ENCODE results near the gene ZNF783.

ZNF783 gene

GRCh38 chr7:149283321-149283720, 21.3 kb downstream of the ZNF783 start:
- no peak for DNase-seq

- no peak for DNase-seq
These were observed 22.3 kb downstream of the ZNF783 start for GRCh38 chr7:149284343-149284742.

GRCh38 chr7:149284850-149285585, 23.0 kb downstream of the ZNF783 start:
- peak; percentile 83 for DNase-seq

GRCh38 chr7:149285603-149286002, 23.6 kb downstream of the ZNF783 start:
- DNase-seq, result no peak

GRCh38 chr7:149286811-149287400, 24.9 kb downstream of the ZNF783 start:
- no peak for DNase-seq

- no peak for DNase-seq
These were observed 25.6 kb downstream of the ZNF783 start for GRCh38 chr7:149287622-149288021.

- no peak for DNase-seq
These were observed 27.3 kb downstream of the ZNF783 start for GRCh38 chr7:149289262-149289661.

GRCh38 chr7:149289856-149290255, 27.9 kb downstream of the ZNF783 start:
- DNase-seq, result no peak

GRCh38 chr7:149291036-149291780, 29.2 kb downstream of the ZNF783 start:
- DNase-seq, result no peak

GRCh38 chr7:149291781-149292461, 29.9 kb downstream of the ZNF783 start:
- no peak for DNase-seq

- peak; percentile 6 for DNase-seq
These were observed 30.4 kb downstream of the ZNF783 start for GRCh38 chr7:149292462-149292823.

GRCh38 chr7:149293338-149293737, 31.3 kb downstream of the ZNF783 start:
- no peak for DNase-seq

- DNase-seq, result no peak
These were observed 32.1 kb downstream of the ZNF783 start for GRCh38 chr7:149293946-149294633.

- DNase-seq, result no peak
These were observed 32.9 kb downstream of the ZNF783 start for GRCh38 chr7:149294634-149295480.

GRCh38 chr7:149295481-149295850, 33.5 kb downstream of the ZNF783 start:
- DNase-seq, result no peak

- DNase-seq, result no peak
These were observed 34.4 kb downstream of the ZNF783 start for GRCh38 chr7:149296368-149296767.

- DNase-seq, result no peak
These were observed 35.2 kb downstream of the ZNF783 start for GRCh38 chr7:149297034-149297755.

- no peak for DNase-seq
These were observed 38.8 kb downstream of the ZNF783 start for GRCh38 chr7:149300620-149301285.

- no peak for DNase-seq
These were observed 40.2 kb downstream of the ZNF783 start for GRCh38 chr7:149302222-149302621.

- DNase-seq, result no peak
These were observed 40.9 kb downstream of the ZNF783 start for GRCh38 chr7:149302865-149303264.

- no peak for DNase-seq
These were observed 42.0 kb downstream of the ZNF783 start for GRCh38 chr7:149304006-149304405.

Data from fibroblast of skin of right quadriceps (primary cell).